IPS DF 6.9 (cell line): ENCODE results near the gene LDHB.

ENCODE experiments used
- DNase-seq: peaks from one replicate; pipeline ENCODE4 v3.0.0-alpha.2; 2013; ENCODE audit warnings: low read depth, low spot score
- H3K27ac ChIP-seq: one replicate; pipeline ENCODE4 v1.5.1; 2013; ENCODE audit warnings: low read length, control low read depth
- H3K27me3 ChIP-seq: 2 replicates; pipeline ENCODE4 v1.6.1; 2013; ENCODE audit warnings: mild to moderate bottlenecking, low read length; ENCODE audit not compliant: control insufficient read depth, insufficient read depth
- H3K36me3 ChIP-seq: 2 replicates; pipeline ENCODE4 v1.6.1; 2013; ENCODE audit warnings: low read length; ENCODE audit not compliant: control insufficient read depth, insufficient read depth
- H3K4me1 ChIP-seq: 2 replicates; pipeline ENCODE4 v1.6.1; 2013; ENCODE audit warnings: low read length; ENCODE audit not compliant: control insufficient read depth, insufficient read depth
- H3K4me3 ChIP-seq: 2 replicates; pipeline ENCODE4 v1.5.1; 2013; ENCODE audit warnings: mild to moderate bottlenecking, low read length
- H3K9me3 ChIP-seq: 2 replicates; pipeline ENCODE4 v1.6.1; 2013; ENCODE audit warnings: low read length, inconsistent platforms; ENCODE audit not compliant: control insufficient read depth, insufficient read depth
- WGBS: extraction: QIAGEN DNeasy Blood & Tissue Kit; methylation state at CpG from one replicate; pipeline ENCODE4 v1.1.7; 2013; ENCODE audit warnings: mixed read lengths, missing lambda C conversion rate; ENCODE audit not compliant: insufficient read length, insufficient coverage; 5-methylcytosine and 5-hydroxymethylcytosine counted together

Gene LDHB

GRCh38 chr12:21657326-21658077, at the start of gene LDHB:
Gene LDHB, minus strand, starts transcription at chr12:21657842. Its CDS starts 3,171 bp downstream, at chr12:21654671.
- no CpG with 5 or more reads among the region's 41 CpGs for WGBS
- peaks cover 8% of the 10 kb centered on the region; the same call in 1 of the 2 replicates for H3K36me3 ChIP-seq
- H3K4me1 ChIP-seq: peaks cover 2% of the 10 kb centered on the region; the same call in 1 of the 2 replicates
- peak; percentile 91 for DNase-seq
- no peaks in the 10 kb centered on the region for H3K27me3 ChIP-seq
- H3K4me3 ChIP-seq: peak within 1 kb of the TSS; percentile 95
- H3K9me3 ChIP-seq: no peaks in the 10 kb centered on the region
- H3K27ac ChIP-seq: no peak within 1 kb of the TSS

- no peak for DNase-seq
- no peaks in the 10 kb centered on the region for H3K36me3 ChIP-seq
- WGBS: no CpG with 5 or more reads among the region's 4 CpGs
Measured at GRCh38 chr12:21704847-21705246, 47.2 kb upstream of the LDHB start.

GRCh38 chr12:21699851-21700250, 42.2 kb upstream of the LDHB start:
- no peak overlapping the region for H3K27ac ChIP-seq
- no peaks in the 10 kb centered on the region for H3K9me3 ChIP-seq
- no peaks in the 10 kb centered on the region for H3K36me3 ChIP-seq
- no peaks in the 10 kb centered on the region for H3K4me1 ChIP-seq
- DNase-seq: no peak
- H3K4me3 ChIP-seq: no peak overlapping the region
- H3K27me3 ChIP-seq: no peaks in the 10 kb centered on the region

More at GRCh38 chr12:21704847-21705246, 47.2 kb upstream of the LDHB start:
- no peaks in the 10 kb centered on the region for H3K9me3 ChIP-seq
- no peak overlapping the region for H3K27ac ChIP-seq
- no peaks in the 10 kb centered on the region for H3K27me3 ChIP-seq
- no peaks in the 10 kb centered on the region; the same call in 1 of the 2 replicates for H3K4me1 ChIP-seq
- no peak overlapping the region for H3K4me3 ChIP-seq

GRCh38 chr12:21697904-21698630, 40.4 kb upstream of the LDHB start:
- DNase-seq: no peak
- Histone ChIP-seq H3K9me3 (no peaks in the 10 kb centered on the region), H3K4me1 (no peaks in the 10 kb centered on the region), H3K27me3 (no peaks in the 10 kb centered on the region), H3K4me3 (no peak overlapping the region), H3K27ac (no peak overlapping the region), H3K36me3 (no peaks in the 10 kb centered on the region)
- 100% methylated on average over 1 of the region's 7 CpGs for WGBS

GRCh38 chr12:21696625-21697024, 39.0 kb upstream of the LDHB start:
- no peak for DNase-seq
- Histone ChIP-seq H3K27ac (no peak overlapping the region), H3K4me3 (no peak overlapping the region), H3K4me1 (no peaks in the 10 kb centered on the region), H3K27me3 (no peaks in the 10 kb centered on the region), H3K36me3 (no peaks in the 10 kb centered on the region), H3K9me3 (no peaks in the 10 kb centered on the region)

GRCh38 chr12:21695986-21696385, 38.3 kb upstream of the LDHB start:
- WGBS: no CpG with 5 or more reads among the region's 2 CpGs
- H3K4me1 ChIP-seq: no peaks in the 10 kb centered on the region
- DNase-seq: no peak
- no peak overlapping the region for H3K27ac ChIP-seq
- no peaks in the 10 kb centered on the region for H3K36me3 ChIP-seq
- H3K9me3 ChIP-seq: no peaks in the 10 kb centered on the region
- H3K27me3 ChIP-seq: no peaks in the 10 kb centered on the region
- no peak overlapping the region for H3K4me3 ChIP-seq

- Histone ChIP-seq H3K4me1 (no peaks in the 10 kb centered on the region), H3K9me3 (no peaks in the 10 kb centered on the region), H3K27ac (no peak overlapping the region), H3K27me3 (no peaks in the 10 kb centered on the region), H3K4me3 (no peak overlapping the region), H3K36me3 (no peaks in the 10 kb centered on the region)
- no CpG with 5 or more reads among the region's 10 CpGs for WGBS
- DNase-seq: no peak
Measured at GRCh38 chr12:21694660-21695059, 37.0 kb upstream of the LDHB start.

GRCh38 chr12:21691515-21691914, 33.9 kb upstream of the LDHB start:
- Histone ChIP-seq H3K9me3 (no peaks in the 10 kb centered on the region), H3K27ac (no peak overlapping the region), H3K36me3 (no peaks in the 10 kb centered on the region), H3K4me3 (no peak overlapping the region), H3K27me3 (no peaks in the 10 kb centered on the region), H3K4me1 (no peaks in the 10 kb centered on the region)
- no CpG with 5 or more reads among the region's 1 CpG for WGBS
- no peak for DNase-seq

GRCh38 chr12:21690704-21691368, 33.2 kb upstream of the LDHB start:
- no CpG with 5 or more reads among the region's 2 CpGs for WGBS
- no peaks in the 10 kb centered on the region for H3K4me1 ChIP-seq

GRCh38 chr12:21683115-21683514, 25.5 kb upstream of the LDHB start:
- H3K27ac ChIP-seq: no peak overlapping the region
- no peaks in the 10 kb centered on the region for H3K27me3 ChIP-seq
- no peaks in the 10 kb centered on the region for H3K9me3 ChIP-seq
- H3K4me1 ChIP-seq: no peaks in the 10 kb centered on the region
- no peak for DNase-seq
- WGBS: no CpG with 5 or more reads among the region's 3 CpGs
- H3K36me3 ChIP-seq: no peaks in the 10 kb centered on the region
- H3K4me3 ChIP-seq: no peak overlapping the region

More at GRCh38 chr12:21690704-21691368, 33.2 kb upstream of the LDHB start:
- Histone ChIP-seq H3K27ac (no peak overlapping the region), H3K36me3 (no peaks in the 10 kb centered on the region), H3K27me3 (no peaks in the 10 kb centered on the region), H3K9me3 (no peaks in the 10 kb centered on the region), H3K4me3 (no peak overlapping the region)
- DNase-seq: no peak
